ENCODE measurements around the gene CPTP. TPM values are rescaled to one million over a fixed set of nuclear protein-coding genes. Genes with fewer than 3 reads are reported as not detected.

The CPTP gene
- total and polyA plus RNA-seq, 4 donors, result 7.9 to 45.1 (median 22.5) TPM

GRCh38 chr1:1285102-1285571 lies 39.5 kb upstream of the CPTP start:
- Histone ChIP-seq H3K9me3 (ENCODE audit: control insufficient read depth in 4 of 4, low read length in 3 of 4) (no peaks in the 10 kb centered on the region), H3K27me3 (ENCODE audit: control insufficient read depth in 4 of 4, insufficient read depth in 4 of 4, low read length in 3 of 4) (no peaks in the 10 kb centered on the region), H3K4me1 (ENCODE audit: control insufficient read depth in 4 of 4, insufficient read depth in 4 of 4, low read length in 3 of 4) (peaks cover 9 to 20% (median 14%) of the 10 kb centered on the region in 4 donors), H3K9ac (ENCODE audit: low read depth in 1 of 2, low read length in 2 of 2) (no peak overlapping the region), H3K36me3 (ENCODE audit: control insufficient read depth in 4 of 4, insufficient read depth in 3 of 4, low read depth in 1 of 4, low read length in 3 of 4) (no peaks in the 10 kb centered on the region), H3K27ac (ENCODE audit: low read depth in 1 of 2, low read length in 2 of 2) (no peak overlapping the region), H3K4me3 (ENCODE audit: low read depth in 1 of 3, low read length in 3 of 3) (no peak overlapping the region)
- TF ChIP-seq JUND (IDR thresholded peaks at IDR 0.05) (no peak), CTCF (IDR thresholded peaks at IDR 0.05; ENCODE audit: low read depth, low read length, missing input control) (no peak), HNF4G (IDR thresholded peaks at IDR 0.05) (no peak), FOXA1 (IDR thresholded peaks at IDR 0.05) (no peak), REST (IDR thresholded peaks at IDR 0.05) (no peak), HNF4A (conservative IDR thresholded peaks at IDR 0.05) (no peak), MAX (IDR thresholded peaks at IDR 0.05) (no peak), RXRA (IDR thresholded peaks at IDR 0.05) (no peak), NR2F2 (IDR thresholded peaks at IDR 0.05) (no peak), ZBTB33 (IDR thresholded peaks at IDR 0.05) (no peak)
- no peak for DNase-seq (ENCODE audit: low spot score)
- 95% methylated on average over 22 of the region's 22 CpGs for WGBS

- Histone ChIP-seq H3K36me3 (ENCODE audit: control insufficient read depth in 4 of 4, insufficient read depth in 3 of 4, low read depth in 1 of 4, low read length in 3 of 4) (no peaks in the 10 kb centered on the region), H3K27me3 (ENCODE audit: control insufficient read depth in 4 of 4, insufficient read depth in 4 of 4, low read length in 3 of 4) (no peaks in the 10 kb centered on the region), H3K27ac (ENCODE audit: low read depth in 1 of 2, low read length in 2 of 2) (no peak overlapping the region), H3K4me1 (ENCODE audit: control insufficient read depth in 4 of 4, insufficient read depth in 4 of 4, low read length in 3 of 4) (peaks cover 9 to 25% (median 18%) of the 10 kb centered on the region in 4 donors), H3K4me3 (ENCODE audit: low read depth in 1 of 3, low read length in 3 of 3) (no peak overlapping the region), H3K9me3 (ENCODE audit: control insufficient read depth in 4 of 4, low read length in 3 of 4) (no peaks in the 10 kb centered on the region), H3K9ac (ENCODE audit: low read depth in 1 of 2, low read length in 2 of 2) (no peak overlapping the region)
- TF ChIP-seq RAD21 (IDR thresholded peaks at IDR 0.05) (no peak), JUND (IDR thresholded peaks at IDR 0.05) (no peak), REST (IDR thresholded peaks at IDR 0.05) (no peak), ZBTB33 (IDR thresholded peaks at IDR 0.05) (no peak), GABPA (IDR thresholded peaks at IDR 0.05 in 1 of 2, conservative IDR thresholded peaks at IDR 0.05 in 1 of 2) (no peak), EGR1 (IDR thresholded peaks at IDR 0.05; ENCODE audit: low read depth in 2 of 2) (no peak), FOXA2 (IDR thresholded peaks at IDR 0.05) (no peak), HNF4A (conservative IDR thresholded peaks at IDR 0.05) (no peak), TAF1 (conservative IDR thresholded peaks at IDR 0.05) (no peak), YY1 (IDR thresholded peaks at IDR 0.05) (no peak)
- 78% methylated on average over 37 of the region's 37 CpGs for WGBS
- DNase-seq (ENCODE audit: low spot score), result no peak
Measured at GRCh38 chr1:1285611-1286311, 38.8 kb upstream of the CPTP start.
